ENCODE data around the gene RACK1. TPM values are rescaled to one million over a fixed set of nuclear protein-coding genes. Genes with fewer than 3 reads are reported as not detected.

RACK1 gene
- total and polyA plus RNA-seq, 8 donors = 1,244 to 3,083 (median 2,960) TPM

DNA sequence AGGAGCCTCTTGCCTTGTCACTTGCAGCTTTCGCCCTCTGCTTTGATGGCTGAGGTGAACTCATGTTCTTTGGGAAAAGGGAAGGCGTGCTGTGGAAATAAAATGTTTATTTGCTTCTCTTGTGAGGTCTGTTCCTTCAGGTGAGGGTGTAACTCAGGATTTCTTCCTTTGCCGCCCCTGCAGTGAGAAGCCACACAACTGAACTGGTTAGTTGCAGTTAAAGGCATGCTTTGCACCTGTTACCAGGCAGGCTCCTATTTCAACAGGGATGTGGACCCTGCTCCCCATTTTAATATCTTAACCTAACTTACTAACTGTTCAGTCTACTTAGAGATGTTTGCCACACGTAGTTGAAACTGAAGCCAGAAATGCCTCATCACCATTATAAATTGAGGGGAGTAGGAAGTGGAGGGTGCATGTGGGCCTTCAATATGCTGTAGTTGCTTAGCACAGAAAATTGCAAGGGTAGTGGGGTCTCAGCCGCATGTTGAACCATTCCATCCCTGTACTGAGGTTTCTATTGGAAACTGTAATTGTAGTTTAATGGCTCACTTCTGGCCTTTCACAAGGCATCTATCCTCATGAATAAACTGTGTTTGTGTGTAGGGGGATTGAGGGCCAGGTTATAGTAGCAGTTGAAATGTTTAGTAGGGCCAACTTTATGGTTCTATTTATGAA, 7.9 kb downstream of the RACK1 start:
- Histone ChIP-seq H3K4me3 (no peak overlapping the region), H3K27ac (no peak overlapping the region), H3K4me1 (peaks cover 0 to 11% of the 10 kb centered on the region in 2 donors), H3K36me3 (peaks cover 18 to 100% of the 10 kb centered on the region in 2 donors), H3K9me3 (no peaks in the 10 kb centered on the region), H3K27me3 (no peaks in the 10 kb centered on the region)
- intact Hi-C loops (cut with DNase I) = no loop called here
- TF ChIP-seq, protein P1, sequence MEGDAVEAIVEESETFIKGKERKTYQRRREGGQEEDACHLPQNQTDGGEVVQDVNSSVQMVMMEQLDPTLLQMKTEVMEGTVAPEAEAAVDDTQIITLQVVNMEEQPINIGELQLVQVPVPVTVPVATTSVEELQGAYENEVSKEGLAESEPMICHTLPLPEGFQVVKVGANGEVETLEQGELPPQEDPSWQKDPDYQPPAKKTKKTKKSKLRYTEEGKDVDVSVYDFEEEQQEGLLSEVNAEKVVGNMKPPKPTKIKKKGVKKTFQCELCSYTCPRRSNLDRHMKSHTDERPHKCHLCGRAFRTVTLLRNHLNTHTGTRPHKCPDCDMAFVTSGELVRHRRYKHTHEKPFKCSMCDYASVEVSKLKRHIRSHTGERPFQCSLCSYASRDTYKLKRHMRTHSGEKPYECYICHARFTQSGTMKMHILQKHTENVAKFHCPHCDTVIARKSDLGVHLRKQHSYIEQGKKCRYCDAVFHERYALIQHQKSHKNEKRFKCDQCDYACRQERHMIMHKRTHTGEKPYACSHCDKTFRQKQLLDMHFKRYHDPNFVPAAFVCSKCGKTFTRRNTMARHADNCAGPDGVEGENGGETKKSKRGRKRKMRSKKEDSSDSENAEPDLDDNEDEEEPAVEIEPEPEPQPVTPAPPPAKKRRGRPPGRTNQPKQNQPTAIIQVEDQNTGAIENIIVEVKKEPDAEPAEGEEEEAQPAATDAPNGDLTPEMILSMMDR (IDR thresholded peaks at IDR 0.05) = no peak
- ATAC-seq (no peak), DNase-seq (no peak)

DNA sequence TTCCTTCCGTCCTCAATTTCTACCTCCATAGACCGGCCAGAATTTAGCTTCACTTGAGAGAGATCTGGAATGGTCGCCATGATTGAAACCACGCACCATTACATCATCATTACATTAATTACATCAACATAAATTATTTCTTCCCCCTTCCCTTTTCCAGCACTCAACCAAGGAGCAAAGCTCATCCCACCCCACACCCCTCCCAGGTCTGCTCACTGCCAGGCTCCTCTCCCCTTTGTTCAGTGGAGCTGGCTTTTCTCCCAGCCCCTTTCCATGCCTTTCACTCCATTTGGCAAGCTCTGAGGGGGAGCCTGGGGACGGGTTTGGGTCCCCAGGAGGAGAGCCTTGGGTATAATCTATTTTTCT, 8.4 kb downstream of the RACK1 start:
- Histone ChIP-seq H3K4me3 (no peak overlapping the region), H3K36me3 (peaks cover 18 to 100% of the 10 kb centered on the region in 2 donors), H3K9me3 (no peaks in the 10 kb centered on the region), H3K27me3 (no peaks in the 10 kb centered on the region), H3K4me1 (peaks cover 0 to 9% of the 10 kb centered on the region in 2 donors), H3K27ac (no peak overlapping the region)
- intact Hi-C loops (cut with DNase I) = no loop called here
- TF ChIP-seq, protein P1 (IDR thresholded peaks at IDR 0.05) = no peak
- ATAC-seq (no peak), DNase-seq (no peak)

DNA sequence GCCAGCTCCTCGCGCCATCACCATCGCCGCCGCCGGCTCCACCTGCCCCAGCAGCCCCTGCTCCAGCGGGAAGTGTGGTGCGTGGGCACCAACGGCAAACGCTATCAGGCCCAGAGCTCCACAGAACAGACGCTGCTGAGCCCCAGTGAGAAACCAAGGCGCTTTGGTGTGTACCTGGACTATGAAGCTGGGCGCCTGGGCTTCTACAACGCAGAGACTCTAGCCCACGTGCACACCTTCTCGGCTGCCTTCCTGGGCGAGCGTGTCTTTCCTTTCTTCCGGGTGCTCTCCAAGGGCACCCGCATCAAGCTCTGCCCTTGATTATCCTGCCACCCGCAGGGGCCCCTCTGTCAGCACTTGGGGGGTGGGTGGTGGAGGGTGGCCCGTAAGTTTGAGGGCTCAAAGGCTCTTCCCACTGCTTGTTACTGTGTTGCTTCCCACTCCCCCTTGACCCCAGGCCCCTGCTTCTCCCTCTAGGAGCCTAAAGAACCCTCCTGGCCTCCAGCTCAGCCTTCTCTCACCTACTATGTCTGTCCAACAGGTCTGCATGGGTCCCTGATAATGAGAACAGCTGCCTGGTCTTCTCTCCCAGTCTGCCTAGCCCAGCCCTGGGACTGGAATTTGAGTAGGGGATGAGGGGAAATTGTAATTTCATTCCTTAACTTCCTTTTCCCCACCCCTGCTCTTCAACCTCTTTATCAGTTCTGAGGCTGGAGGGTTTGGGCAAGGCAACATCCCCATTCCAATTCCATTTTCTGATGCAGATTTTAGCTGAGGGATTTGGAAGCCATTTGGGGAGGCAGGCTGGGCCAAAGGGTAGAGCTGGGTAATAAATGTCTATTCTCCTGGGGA, 9.0 kb downstream of the RACK1 start:
- H3K27ac ChIP-seq = no peak overlapping the region
- ATAC-seq = no peak

DNA sequence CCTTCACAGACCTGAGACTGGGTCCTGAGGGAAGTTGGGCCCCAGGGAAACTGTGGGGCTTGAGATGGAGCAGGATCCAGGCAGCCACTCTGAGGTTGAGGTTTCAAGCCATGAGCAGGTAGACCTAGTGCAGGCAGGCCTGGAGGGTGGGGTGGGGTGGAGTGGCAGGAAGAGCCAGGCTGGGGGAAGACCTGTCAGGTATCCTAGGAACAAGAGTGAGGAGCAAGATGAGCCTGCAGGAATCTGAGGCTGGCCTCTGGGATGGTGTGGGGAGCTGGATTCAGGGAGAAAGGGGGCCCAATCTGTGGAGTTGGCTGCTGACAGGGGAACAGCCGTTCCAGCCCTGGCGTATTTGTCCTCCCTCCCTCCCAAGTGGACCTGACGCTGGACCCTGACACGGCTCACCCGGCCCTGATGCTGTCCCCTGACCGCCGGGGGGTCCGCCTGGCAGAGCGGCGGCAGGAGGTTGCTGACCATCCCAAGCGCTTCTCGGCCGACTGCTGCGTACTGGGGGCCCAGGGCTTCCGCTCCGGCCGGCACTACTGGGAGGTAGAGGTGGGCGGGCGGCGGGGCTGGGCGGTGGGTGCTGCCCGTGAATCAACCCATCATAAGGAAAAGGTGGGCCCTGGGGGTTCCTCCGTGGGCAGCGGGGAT, 9.8 kb downstream of the RACK1 start:
- no peak overlapping the region for H3K27ac ChIP-seq
- H3K4me1 ChIP-seq = peaks cover 0 to 9% of the 10 kb centered on the region in 2 donors
- TF ChIP-seq, protein P1 (IDR thresholded peaks at IDR 0.05) = no peak
- H3K4me3 ChIP-seq = no peak overlapping the region
- intact Hi-C loops (cut with DNase I) = no loop called here
- no peaks in the 10 kb centered on the region for H3K9me3 ChIP-seq
- DNase-seq (no peak), ATAC-seq (no peak)
- H3K27me3 ChIP-seq = no peaks in the 10 kb centered on the region
- H3K36me3 ChIP-seq = peaks cover 15 to 86% of the 10 kb centered on the region in 2 donors

More for the DNA sequence above, 9.0 kb downstream of the RACK1 start:
- Histone ChIP-seq H3K27me3 (no peaks in the 10 kb centered on the region), H3K9me3 (no peaks in the 10 kb centered on the region), H3K4me1 (peaks cover 0 to 9% of the 10 kb centered on the region in 2 donors), H3K36me3 (peaks cover 18 to 94% of the 10 kb centered on the region in 2 donors), H3K4me3 (no peak overlapping the region)
- TF ChIP-seq, protein P1 (IDR thresholded peaks at IDR 0.05) = no peak
- intact Hi-C loops (cut with DNase I) = no loop called here
- no peak for DNase-seq
